Colon (tissue), 2 donors: ENCODE results near the gene JTB.

ENCODE experiments used
- FAIRE-seq: peaks from 2 replicates; lab custom pipeline; 2012; peaks lifted over from hg19 to GRCh38; lab: Jason Lieb, UNC
- donor health status: control.
- donor health status: control.

JTB gene

GRCh38 chr1:153978274-153978909 lies 918 bp upstream of the JTB start:
- no peak for FAIRE-seq

DNA sequence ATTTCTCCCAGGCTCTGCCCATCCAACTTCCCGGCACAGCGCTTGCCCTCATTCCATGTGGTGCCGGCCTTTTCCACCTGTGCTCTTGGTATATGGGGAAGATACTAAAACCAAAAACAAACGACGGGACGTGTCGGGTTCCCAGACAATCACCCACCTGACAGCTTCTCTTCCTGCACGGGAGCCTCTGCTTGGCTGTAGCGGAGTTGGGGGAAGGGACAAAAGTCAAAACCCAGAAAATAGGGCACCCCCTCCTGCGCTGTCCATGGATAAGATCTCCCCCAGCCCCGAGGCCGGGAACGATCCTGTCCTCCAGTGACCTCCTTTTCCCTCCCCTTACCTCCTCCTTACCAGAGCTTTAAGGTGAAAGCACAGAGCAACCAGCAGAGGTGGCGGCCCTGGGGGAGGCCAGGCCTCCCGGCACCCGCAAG lies 640 bp downstream of the JTB start:
- FAIRE-seq: no peak

- no peak for FAIRE-seq
Measured at GRCh38 chr1:153973525-153973924, 3.9 kb downstream of the JTB start.

DNA sequence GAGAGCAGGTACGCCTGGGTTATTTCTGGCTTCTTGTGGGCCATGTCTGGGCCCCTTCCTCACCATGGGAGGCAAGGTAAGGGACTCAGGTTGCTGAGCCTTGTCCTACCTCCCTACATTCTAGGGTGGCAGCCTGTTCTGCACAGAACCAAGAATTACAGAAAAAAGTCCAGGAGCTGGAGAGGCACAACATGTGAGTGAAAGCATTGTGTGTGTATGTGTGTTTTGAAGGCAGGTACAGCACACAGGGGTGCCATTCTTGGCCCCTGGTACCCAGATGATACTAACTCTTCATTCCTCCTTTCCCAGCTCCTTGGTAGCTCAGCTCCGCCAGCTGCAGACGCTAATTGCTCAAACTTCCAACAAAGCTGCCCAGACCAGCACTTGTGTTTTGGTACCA lies 4.4 kb downstream of the JTB start:
- FAIRE-seq: no peak

- FAIRE-seq: no peak
Measured at GRCh38 chr1:153970346-153970745, 7.1 kb downstream of the JTB start.

DNA sequence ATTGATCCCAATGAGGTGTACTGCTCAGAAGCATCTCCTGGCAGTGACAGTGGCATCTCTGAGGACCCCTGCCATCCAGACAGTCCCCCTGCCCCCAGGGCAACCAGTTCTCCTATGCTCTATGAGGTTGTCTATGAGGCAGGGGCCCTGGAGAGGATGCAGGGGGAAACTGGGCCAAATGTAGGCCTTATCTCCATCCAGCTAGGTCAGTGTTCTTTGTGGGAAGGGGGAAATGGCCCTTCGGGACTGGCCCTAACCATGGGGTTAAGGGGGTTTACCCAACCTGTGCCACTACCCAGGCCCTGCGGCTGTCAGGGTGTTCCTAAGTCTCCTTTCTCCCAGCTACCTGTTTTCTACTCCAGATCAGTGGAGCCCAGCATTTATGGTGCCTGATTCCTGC lies 8.5 kb downstream of the JTB start:
- FAIRE-seq: no peak

DNA sequence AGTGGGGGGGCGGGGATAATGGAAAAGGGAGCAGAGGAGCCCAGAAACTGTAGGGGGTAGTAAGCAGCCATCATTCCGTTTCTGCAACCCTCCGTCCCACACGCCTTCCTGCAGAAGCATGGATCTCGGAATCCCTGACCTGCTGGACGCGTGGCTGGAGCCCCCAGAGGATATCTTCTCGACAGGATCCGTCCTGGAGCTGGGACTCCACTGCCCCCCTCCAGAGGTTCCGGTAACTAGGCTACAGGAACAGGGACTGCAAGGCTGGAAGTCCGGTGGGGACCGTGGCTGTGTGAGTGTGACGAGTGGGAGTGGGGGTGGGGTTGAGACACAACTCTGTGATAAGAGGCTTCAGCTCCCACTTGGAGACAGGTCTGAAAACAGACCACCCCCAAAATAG lies 9.1 kb downstream of the JTB start:
- no peak for FAIRE-seq

- FAIRE-seq: no peak
Measured at GRCh38 chr1:153968000-153968363, 9.5 kb downstream of the JTB start.

DNA sequence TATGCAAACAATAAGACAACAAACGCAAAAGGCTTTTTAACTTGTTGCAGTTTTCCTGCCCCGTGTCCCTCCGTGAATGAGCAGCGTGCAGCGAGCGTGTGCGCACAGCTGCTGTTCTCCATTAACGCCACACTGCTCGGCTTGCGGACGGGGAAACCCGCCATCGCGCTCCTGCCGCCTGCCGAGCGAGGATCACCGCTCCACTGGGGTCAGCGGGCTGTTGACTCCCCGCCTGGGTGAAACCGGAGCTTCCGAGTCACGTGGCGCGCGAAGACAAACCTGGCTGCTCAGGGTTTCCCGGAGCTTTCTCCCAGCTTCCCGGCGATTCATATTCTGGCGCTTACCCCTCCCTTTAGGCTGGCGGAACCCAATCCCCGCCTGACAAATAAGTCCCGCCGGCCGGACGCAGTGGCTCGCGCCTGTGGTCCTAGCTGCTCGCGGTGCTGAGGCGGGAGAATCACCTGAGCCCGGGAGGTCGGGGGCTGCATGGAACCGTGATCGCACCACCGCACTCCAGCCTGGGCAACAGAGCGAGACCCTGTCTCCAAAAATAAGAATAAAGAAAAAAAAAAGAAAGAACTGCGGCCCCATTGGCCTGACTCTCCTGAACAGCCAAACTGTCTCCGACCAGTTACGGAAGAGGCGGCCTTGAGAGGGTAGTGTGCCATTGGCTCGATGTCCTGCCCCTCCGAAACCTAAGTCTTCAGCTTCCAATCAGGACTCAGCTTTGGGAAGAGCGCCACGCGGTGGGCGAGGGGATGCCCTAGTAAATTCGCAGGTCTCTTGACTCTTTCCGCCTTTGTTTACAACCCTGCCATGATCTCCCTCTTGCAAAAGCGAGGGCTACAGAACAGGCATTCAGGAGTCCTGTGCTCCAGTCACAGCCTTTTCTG lies 10.1 kb downstream of the JTB start, which contains the start of gene CREB3L4:
Gene CREB3L4, plus strand, starts transcription at position 796 of the 893 bp plus-strand sequence. CDS start 624 bp downstream, outside the sequence.
- no peak for FAIRE-seq

DNA sequence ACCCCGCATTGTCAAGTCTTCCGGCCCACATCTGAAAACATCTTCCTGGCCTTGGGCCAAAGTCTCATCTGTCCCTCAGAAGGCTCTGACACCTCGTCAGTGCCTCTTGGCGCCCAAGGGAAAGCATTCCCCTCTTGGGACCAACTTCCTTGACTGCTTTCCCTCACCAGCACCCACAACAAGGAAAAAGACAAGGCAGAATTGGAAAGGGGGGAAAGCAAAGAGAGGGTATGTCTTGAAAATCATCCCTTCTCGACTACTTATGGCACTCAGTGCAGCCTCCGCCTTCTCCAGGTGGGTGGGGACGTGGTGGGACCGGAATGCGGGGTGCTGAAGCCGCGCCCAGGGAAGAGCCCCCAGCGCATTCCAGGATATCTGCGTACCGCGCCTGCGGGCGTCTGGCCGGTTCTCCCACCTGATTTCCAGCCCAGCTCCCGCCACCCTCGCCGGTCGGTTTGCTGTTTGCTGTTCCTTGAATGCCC lies 13.6 kb downstream of the JTB start:
- FAIRE-seq: no peak

GRCh38 chr1:153963030-153963849 lies 14.2 kb downstream of the JTB start, which contains the start of gene SLC39A1:
TSS of gene SLC39A1 (minus strand) at chr1:153963537. CDS start at chr1:153962715, 822 bp downstream.
- FAIRE-seq: no peak

DNA sequence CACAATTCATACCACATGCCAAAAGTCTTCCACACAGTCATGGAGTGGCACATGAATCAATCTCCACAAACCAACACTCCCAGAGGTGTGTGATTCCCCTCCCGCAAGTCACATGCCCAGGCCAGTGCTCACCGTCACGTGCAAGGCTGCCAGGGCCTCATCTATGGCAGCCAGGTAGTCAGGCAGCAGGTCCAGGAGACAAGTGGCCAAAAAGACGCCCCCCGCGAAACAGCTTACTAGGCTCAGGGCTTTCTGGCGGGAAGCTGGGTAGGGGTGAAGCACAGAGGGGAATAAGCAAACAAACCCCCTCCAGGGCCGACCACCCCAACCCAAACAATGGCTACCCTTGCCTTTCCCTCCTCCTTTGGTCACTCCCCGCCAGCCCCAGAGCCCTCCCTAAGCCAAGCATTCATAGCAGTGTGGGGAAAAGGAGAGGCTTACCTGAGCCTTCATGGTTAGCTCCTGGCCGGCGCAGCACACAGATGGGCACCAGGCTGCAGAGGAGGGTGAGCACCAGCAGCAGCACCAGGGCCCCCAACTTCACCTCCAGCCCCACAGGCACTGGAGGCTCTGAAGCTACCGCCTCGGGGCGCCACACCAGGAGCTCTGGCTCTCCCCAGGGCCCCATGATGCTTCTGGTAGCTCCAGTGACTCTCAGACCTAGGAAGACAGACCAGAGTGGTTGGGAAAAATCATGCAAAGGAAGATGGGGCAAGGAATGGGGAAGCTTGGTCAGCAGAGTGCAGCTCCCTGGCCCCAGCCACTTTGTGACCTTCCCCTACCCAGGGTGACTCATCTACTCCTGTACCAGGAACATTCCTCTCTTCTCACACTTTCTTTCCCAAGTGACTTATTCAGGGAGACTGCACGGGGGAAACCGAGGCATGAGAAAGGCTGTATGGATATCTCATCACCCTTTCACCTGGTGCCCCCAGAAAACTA lies 15.1 kb downstream of the JTB start:
- FAIRE-seq: no peak

DNA sequence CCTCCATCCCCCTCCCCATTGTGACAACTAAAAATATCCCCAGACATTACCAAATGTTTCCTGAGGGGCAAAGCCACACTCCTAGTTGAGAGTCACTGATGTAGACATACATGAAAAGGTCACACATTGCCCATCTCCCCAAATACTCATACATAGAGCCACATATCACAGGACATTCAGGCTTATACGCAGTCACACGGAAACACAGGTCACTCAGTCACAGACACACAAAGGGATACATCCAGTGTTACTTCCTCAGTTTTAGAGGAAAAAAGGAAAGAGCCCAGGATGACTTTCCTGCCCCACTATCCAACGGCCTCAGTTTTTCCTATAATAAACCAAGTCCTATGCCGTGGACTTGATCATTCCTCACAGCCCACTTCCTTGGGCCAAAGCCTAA lies 16.1 kb downstream of the JTB start:
- no peak for FAIRE-seq

DNA sequence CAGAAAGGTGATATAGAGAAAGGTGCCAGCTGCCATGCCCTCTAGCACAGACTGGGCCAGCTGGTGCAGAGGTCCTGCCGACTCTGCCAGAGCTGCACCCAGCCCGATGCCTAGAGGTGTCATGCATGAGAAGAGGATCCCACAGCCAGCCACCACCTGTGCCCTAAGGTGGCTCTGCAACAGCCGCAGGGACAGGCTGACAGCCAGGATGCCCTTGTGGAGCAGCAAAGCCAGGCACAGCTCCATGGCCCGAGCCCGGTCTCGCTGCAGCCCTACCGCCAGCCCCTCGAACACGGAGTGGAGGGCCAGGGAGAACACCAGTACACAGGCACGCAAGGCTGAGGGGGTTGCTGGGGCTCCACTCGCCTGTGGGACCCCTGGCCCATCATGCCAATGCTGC lies 17.3 kb downstream of the JTB start:
- FAIRE-seq: no peak

GRCh38 chr1:153959454-153959853 lies 18.0 kb downstream of the JTB start:
- no peak for FAIRE-seq

GRCh38 chr1:153958961-153959260 lies 18.6 kb downstream of the JTB start:
- FAIRE-seq: no peak

DNA sequence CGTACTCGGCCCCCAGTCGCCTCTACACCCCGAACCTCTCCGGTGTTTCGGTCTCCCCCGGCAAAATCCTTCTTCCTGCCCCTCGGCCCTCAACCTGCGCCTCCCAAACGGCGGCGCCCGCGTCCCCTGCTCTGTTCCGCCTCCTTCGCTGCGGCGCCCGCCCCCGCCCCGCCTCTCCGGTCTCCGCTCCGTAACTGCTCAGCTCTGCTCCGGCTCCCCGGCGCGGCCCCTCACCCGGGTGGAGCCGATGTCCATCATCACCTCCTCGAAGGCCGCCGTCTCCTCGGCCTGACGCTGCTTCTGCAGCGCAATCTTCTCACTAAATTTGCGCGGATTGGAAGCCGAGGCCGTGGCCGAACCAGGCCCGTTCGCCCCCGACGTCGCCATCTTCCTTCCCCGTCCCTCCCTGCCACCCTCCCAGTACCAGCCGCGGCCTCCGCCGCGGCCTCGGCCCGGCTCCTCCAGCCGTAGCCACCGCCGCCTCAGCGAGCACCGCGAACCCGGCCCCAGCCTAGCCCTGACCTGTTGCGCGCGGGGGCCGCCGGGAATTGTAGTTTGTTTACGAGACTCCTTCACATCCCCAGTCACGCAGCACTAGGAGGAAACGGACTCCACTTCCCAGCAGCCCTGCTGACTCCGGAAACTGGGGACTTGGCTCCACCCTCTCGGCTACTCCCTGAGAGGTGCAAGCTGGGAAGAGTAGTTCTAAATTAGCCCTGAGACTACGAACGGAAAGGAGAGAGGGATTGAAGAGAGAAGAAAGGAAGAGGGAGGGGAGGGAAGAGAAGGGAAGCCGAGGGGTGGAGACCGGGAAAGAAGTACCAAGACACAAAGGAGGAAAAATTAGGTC lies 19.1 kb downstream of the JTB start, which contains the start of gene CRTC2:
Gene CRTC2, minus strand, starts transcription at position 502 of the 850 bp plus-strand sequence. Its CDS starts 115 bp downstream, at position 387.
- FAIRE-seq: no peak

- FAIRE-seq: no peak
Measured at GRCh38 chr1:153957744-153958110, 19.7 kb downstream of the JTB start.

DNA sequence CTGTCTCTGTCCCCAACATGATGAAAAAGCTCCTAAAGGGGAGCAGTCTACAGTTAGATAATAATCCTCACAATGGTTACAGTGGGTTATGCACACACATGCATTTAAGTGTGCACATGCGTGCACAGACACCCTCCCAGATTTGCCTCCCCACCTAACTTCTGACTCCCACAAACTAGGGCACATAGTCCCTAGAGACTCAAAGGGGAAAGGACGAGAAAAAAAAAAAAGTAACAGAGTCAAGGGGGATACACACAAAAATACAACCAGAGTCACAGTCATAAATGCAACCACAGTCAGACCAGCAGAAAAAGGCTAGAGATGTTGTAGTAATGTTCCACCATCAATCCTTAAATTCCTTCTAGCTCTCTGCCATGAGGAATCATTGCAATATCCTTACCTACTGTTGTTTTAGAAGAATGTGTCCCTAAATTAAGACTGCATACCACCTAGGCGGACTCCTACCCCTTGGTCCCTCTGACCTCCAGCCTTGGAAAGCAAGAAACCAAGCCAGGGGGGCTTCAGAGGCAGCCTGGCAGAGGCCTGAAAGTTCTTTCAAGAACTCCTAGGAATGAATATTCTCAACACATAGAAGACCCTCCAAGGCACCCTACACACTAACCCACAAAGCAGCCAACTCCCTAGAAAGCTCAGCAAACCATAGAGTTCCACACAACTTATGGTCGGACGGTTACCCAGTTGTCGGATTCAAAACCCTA lies 20.3 kb downstream of the JTB start:
- no peak for FAIRE-seq

DNA sequence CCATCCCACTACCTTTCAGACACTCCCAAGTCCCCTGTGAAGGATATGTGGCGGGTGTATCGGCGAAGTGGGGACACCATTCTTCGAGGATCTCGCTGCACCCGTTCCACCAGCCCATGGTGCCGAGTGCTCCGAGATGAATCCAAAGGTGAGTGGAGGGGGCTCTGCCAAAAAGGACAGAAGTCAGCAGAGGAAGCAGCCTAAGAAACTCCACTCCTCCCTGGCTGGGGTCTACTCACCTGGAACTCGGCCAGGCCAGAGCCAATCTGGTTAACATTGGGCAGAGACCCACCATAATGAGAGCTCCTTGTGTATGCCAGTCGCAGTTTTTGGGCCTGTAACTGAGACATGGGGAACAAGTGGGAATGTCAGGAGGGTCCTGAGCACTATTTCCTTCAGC lies 22.6 kb downstream of the JTB start:
- FAIRE-seq: no peak
